ENCODE data around the gene DDHD1.

DNA sequence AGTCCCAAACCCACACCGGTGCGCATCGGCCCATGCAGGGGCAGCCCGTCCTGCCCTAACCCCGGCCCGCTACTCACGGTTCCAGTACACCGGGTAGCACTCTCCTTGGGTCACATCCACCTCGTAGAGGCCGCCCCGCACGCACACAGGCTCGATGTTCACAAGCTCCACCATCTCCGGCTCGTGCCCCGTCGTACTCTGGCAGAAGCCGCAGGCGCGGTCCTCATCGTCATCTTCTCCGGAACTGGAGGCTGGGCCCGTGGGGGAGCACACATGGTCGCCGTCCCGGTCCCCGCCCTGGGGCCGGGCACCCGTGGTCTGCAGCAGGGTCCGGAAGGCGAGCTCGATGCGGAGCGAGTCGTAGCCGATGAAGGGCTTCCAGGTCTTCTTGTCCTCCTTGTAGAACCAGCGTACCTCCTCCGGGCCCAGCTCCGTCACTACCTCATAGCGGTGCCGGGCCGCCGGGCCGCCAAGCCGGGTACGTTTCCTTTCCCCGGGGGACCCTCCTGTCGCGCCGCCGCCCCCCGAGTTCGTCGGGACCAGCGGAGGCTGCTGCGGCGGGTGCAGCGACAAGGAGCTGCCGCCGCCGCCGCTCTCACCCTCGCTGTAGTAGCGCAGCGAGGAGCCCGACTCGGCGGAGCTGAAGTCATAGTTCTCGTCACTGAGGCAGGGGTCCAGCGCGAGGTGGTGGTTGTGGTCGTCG, 788 bp downstream of the DDHD1 start:
- TF ChIP-seq, protein P1, sequence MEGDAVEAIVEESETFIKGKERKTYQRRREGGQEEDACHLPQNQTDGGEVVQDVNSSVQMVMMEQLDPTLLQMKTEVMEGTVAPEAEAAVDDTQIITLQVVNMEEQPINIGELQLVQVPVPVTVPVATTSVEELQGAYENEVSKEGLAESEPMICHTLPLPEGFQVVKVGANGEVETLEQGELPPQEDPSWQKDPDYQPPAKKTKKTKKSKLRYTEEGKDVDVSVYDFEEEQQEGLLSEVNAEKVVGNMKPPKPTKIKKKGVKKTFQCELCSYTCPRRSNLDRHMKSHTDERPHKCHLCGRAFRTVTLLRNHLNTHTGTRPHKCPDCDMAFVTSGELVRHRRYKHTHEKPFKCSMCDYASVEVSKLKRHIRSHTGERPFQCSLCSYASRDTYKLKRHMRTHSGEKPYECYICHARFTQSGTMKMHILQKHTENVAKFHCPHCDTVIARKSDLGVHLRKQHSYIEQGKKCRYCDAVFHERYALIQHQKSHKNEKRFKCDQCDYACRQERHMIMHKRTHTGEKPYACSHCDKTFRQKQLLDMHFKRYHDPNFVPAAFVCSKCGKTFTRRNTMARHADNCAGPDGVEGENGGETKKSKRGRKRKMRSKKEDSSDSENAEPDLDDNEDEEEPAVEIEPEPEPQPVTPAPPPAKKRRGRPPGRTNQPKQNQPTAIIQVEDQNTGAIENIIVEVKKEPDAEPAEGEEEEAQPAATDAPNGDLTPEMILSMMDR (IDR thresholded peaks at IDR 0.05): no peak
- TF ChIP-seq JUN (CRISPR knock-in tag; IDR thresholded peaks at IDR 0.05): no peak
- TF ChIP-seq, protein P2, sequence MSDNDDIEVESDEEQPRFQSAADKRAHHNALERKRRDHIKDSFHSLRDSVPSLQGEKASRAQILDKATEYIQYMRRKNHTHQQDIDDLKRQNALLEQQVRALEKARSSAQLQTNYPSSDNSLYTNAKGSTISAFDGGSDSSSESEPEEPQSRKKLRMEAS (CRISPR knock-in tag; IDR thresholded peaks at IDR 0.05): no peak
- TF ChIP-seq NFATC4 (CRISPR knock-in tag; IDR thresholded peaks at IDR 0.05): no peak
- no peak for TF ChIP-seq TCF7 (CRISPR knock-in tag; IDR thresholded peaks at IDR 0.05; ENCODE audit: low read depth)
- TF ChIP-seq, protein P3, sequence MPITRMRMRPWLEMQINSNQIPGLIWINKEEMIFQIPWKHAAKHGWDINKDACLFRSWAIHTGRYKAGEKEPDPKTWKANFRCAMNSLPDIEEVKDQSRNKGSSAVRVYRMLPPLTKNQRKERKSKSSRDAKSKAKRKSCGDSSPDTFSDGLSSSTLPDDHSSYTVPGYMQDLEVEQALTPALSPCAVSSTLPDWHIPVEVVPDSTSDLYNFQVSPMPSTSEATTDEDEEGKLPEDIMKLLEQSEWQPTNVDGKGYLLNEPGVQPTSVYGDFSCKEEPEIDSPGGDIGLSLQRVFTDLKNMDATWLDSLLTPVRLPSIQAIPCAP (CRISPR knock-in tag; IDR thresholded peaks at IDR 0.05): no peak
- TF ChIP-seq NFYB (CRISPR knock-in tag; conservative IDR thresholded peaks at IDR 0.05; ENCODE audit: low read depth): no peak
- TF ChIP-seq, protein P4, sequence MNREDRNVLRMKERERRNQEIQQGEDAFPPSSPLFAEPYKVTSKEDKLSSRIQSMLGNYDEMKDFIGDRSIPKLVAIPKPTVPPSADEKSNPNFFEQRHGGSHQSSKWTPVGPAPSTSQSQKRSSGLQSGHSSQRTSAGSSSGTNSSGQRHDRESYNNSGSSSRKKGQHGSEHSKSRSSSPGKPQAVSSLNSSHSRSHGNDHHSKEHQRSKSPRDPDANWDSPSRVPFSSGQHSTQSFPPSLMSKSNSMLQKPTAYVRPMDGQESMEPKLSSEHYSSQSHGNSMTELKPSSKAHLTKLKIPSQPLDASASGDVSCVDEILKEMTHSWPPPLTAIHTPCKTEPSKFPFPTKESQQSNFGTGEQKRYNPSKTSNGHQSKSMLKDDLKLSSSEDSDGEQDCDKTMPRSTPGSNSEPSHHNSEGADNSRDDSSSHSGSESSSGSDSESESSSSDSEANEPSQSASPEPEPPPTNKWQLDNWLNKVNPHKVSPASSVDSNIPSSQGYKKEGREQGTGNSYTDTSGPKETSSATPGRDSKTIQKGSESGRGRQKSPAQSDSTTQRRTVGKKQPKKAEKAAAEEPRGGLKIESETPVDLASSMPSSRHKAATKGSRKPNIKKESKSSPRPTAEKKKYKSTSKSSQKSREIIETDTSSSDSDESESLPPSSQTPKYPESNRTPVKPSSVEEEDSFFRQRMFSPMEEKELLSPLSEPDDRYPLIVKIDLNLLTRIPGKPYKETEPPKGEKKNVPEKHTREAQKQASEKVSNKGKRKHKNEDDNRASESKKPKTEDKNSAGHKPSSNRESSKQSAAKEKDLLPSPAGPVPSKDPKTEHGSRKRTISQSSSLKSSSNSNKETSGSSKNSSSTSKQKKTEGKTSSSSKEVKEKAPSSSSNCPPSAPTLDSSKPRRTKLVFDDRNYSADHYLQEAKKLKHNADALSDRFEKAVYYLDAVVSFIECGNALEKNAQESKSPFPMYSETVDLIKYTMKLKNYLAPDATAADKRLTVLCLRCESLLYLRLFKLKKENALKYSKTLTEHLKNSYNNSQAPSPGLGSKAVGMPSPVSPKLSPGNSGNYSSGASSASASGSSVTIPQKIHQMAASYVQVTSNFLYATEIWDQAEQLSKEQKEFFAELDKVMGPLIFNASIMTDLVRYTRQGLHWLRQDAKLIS (CRISPR knock-in tag; IDR thresholded peaks at IDR 0.05; ENCODE audit: borderline replicate concordance): no peak
- TF ChIP-seq ZNF416 (CRISPR knock-in tag; IDR thresholded peaks at IDR 0.05): no peak
- TF ChIP-seq, protein P5, sequence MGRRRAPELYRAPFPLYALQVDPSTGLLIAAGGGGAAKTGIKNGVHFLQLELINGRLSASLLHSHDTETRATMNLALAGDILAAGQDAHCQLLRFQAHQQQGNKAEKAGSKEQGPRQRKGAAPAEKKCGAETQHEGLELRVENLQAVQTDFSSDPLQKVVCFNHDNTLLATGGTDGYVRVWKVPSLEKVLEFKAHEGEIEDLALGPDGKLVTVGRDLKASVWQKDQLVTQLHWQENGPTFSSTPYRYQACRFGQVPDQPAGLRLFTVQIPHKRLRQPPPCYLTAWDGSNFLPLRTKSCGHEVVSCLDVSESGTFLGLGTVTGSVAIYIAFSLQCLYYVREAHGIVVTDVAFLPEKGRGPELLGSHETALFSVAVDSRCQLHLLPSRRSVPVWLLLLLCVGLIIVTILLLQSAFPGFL (CRISPR knock-in tag; IDR thresholded peaks at IDR 0.05; ENCODE audit: borderline replicate concordance): no peak
- TF ChIP-seq, protein P6, sequence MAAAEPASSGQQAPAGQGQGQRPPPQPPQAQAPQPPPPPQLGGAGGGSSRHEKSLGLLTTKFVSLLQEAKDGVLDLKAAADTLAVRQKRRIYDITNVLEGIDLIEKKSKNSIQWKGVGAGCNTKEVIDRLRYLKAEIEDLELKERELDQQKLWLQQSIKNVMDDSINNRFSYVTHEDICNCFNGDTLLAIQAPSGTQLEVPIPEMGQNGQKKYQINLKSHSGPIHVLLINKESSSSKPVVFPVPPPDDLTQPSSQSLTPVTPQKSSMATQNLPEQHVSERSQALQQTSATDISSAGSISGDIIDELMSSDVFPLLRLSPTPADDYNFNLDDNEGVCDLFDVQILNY (CRISPR knock-in tag; IDR thresholded peaks at IDR 0.05): 0 out of 2 replicates have a peak, but pooled peaks have one; percentile 41
- TF ChIP-seq, protein P7, sequence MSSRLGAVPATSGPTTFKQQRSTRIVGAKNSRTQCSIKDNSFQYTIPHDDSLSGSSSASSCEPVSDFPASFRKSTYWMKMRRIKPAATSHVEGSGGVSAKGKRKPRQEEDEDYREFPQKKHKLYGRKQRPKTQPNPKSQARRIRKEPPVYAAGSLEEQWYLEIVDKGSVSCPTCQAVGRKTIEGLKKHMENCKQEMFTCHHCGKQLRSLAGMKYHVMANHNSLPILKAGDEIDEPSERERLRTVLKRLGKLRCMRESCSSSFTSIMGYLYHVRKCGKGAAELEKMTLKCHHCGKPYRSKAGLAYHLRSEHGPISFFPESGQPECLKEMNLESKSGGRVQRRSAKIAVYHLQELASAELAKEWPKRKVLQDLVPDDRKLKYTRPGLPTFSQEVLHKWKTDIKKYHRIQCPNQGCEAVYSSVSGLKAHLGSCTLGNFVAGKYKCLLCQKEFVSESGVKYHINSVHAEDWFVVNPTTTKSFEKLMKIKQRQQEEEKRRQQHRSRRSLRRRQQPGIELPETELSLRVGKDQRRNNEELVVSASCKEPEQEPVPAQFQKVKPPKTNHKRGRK (CRISPR knock-in tag; IDR thresholded peaks at IDR 0.05; ENCODE audit: borderline replicate concordance): no peak
- peak; percentile 50; the same call in 1 of the 2 replicates for TF ChIP-seq FOXP1 (CRISPR knock-in tag; IDR thresholded peaks at IDR 0.05; ENCODE audit: borderline replicate concordance)
